Lung (tissue), 12 donors: ENCODE results near the gene PHRF1. TPM values are rescaled to one million over a fixed set of nuclear protein-coding genes. Genes with fewer than 3 reads are reported as not detected.

Source experiments
- ATAC-seq: fragments of 200-7000 bp; cut with Tn5 transposase; one replicate; pipeline ENCODE4 v1.9.1; 2020; ENCODE audit warnings: moderate number of reproducible peaks; ENCODE audit not compliant: insufficient read depth, low FRiP score
- DNase-seq, 3 donors: peaks; one replicate each; pipeline ENCODE4 v3.0.0-alpha.2; 2013 to 2017
- H3K27ac ChIP-seq, 2 donors: one replicate each; pipeline ENCODE4 v1.5.1; 2013; ENCODE audit warnings: mild to moderate bottlenecking in 2 of 2, moderate library complexity in 2 of 2, control low read depth in 1 of 2, inconsistent platforms in 1 of 2, low read depth in 1 of 2, low read length in 1 of 2
- H3K27me3 ChIP-seq, 3 donors: one replicate each; pipeline ENCODE4 v1.5.1; 2013; ENCODE audit warnings: low read length in 2 of 3; ENCODE audit not compliant: control insufficient read depth in 3 of 3, insufficient read depth in 3 of 3
- H3K36me3 ChIP-seq, 4 donors: one replicate each; pipeline ENCODE4 v1.5.1; 2013; ENCODE audit warnings: low read length in 4 of 4, mild to moderate bottlenecking in 1 of 4, moderate library complexity in 1 of 4; ENCODE audit not compliant: control insufficient read depth in 4 of 4, insufficient read depth in 4 of 4
- H3K4me1 ChIP-seq, 5 donors: one replicate each; pipeline ENCODE4 v1.5.1; 2013; ENCODE audit warnings: low read length in 5 of 5, mild to moderate bottlenecking in 2 of 5, moderate library complexity in 1 of 5; ENCODE audit not compliant: control insufficient read depth in 5 of 5, insufficient read depth in 5 of 5
- H3K4me3 ChIP-seq: one replicate; pipeline ENCODE4 v1.5.1; 2013; ENCODE audit warnings: mild to moderate bottlenecking, control low read depth, moderate library complexity
- H3K9ac ChIP-seq, 2 donors: one replicate each; pipeline ENCODE4 v1.5.1; 2013; ENCODE audit warnings: low read length in 2 of 2, control low read depth in 1 of 2; ENCODE audit not compliant: insufficient read depth in 1 of 2
- H3K9me3 ChIP-seq, 4 donors: one replicate each; pipeline ENCODE4 v1.5.1; 2013; ENCODE audit warnings: low read length in 3 of 4, mild to moderate bottlenecking in 1 of 4, moderate library complexity in 1 of 4; ENCODE audit not compliant: control insufficient read depth in 4 of 4, insufficient read depth in 3 of 4
- WGBS, 2 donors: extraction: QIAGEN DNeasy Blood & Tissue Kit; methylation state at CpG; one replicate each; pipeline ENCODE4 v1.1.7; 2013; 5-methylcytosine and 5-hydroxymethylcytosine counted together
- polyA plus RNA-seq, 2 donors: library from polyadenylated mRNA; stranded (reverse); fragments of 200-250 nt; gene quantifications; one replicate each; pipeline ENCODE4 v1.2.1, GENCODE V29; 2013
- total RNA-seq, 2 donors: library from RNA; depleted of rRNA in 1 of 2; stranded (reverse); fragments of >200 nt in 1 of 2; gene quantifications; one replicate each; pipeline ENCODE4 v1.2.1, GENCODE V29; 2014 to 2021
- TF ChIP-seq, protein P1 (sequence below): IDR thresholded peaks from 2 replicates; pipeline ENCODE4 v1.5.1; 2012; ENCODE audit warnings: mild to moderate bottlenecking; ENCODE audit errors: control extremely low read depth, extremely low read depth
- donor health status: control.
- donor health status: control.
- donor health status: Bipolar disorder and iron deficiency.
- donor health status: healthy.
- donor health status: DM: yes; HTN: yes; CAD: no.

The PHRF1 gene
- total and polyA plus RNA-seq, 4 donors: 16.3 to 39.3 (median 23.5) TPM

DNA sequence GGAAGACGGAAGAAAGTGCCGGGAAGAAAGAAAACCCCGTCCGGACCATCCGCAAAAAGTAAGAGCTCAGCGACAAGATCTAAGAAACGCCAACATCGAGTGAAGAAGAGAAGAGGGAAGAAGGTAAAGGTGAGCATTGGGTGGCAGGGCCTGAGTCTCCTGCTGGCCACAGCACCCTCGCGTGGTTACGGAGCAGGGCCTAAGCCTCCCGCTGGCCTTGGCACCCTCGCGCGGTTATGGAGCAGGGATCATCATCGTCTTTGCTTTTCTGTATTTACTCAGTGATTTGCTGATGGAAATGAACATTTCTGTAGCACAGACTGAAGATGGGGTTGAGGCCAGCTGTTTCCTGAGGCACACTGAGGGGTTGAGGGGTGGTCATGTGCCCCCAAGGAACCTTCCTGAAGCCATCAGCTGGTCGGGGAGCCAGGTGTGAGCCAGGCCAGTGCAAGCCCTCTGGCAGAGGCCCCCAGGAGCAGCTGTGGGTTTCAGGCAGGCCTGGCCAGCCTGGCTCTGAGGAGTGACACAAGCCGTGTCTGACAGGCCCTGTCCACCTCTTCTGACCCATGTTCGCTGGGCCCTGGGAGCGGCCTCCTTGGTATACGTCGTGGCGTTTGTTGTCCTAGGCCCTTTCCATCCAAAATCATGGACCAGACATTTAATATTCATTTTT is 25.4 kb downstream of the PHRF1 start:
- H3K4me3 ChIP-seq: no peak overlapping the region
- no peaks in the 10 kb centered on the region for H3K9me3 ChIP-seq
- H3K27ac ChIP-seq: no peak overlapping the region
- H3K36me3 ChIP-seq: peaks cover 8 to 75% (median 29%) of the 10 kb centered on the region in 4 donors
- TF ChIP-seq, protein P1, sequence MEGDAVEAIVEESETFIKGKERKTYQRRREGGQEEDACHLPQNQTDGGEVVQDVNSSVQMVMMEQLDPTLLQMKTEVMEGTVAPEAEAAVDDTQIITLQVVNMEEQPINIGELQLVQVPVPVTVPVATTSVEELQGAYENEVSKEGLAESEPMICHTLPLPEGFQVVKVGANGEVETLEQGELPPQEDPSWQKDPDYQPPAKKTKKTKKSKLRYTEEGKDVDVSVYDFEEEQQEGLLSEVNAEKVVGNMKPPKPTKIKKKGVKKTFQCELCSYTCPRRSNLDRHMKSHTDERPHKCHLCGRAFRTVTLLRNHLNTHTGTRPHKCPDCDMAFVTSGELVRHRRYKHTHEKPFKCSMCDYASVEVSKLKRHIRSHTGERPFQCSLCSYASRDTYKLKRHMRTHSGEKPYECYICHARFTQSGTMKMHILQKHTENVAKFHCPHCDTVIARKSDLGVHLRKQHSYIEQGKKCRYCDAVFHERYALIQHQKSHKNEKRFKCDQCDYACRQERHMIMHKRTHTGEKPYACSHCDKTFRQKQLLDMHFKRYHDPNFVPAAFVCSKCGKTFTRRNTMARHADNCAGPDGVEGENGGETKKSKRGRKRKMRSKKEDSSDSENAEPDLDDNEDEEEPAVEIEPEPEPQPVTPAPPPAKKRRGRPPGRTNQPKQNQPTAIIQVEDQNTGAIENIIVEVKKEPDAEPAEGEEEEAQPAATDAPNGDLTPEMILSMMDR: no peak
- no peaks in the 10 kb centered on the region for H3K4me1 ChIP-seq
- no peak for DNase-seq
- ATAC-seq: no peak
- WGBS, 2 donors: 95 to 96% methylated on average over 23 of the region's 23 CpGs
- H3K9ac ChIP-seq: no peak overlapping the region
- no peaks in the 10 kb centered on the region for H3K27me3 ChIP-seq

DNA sequence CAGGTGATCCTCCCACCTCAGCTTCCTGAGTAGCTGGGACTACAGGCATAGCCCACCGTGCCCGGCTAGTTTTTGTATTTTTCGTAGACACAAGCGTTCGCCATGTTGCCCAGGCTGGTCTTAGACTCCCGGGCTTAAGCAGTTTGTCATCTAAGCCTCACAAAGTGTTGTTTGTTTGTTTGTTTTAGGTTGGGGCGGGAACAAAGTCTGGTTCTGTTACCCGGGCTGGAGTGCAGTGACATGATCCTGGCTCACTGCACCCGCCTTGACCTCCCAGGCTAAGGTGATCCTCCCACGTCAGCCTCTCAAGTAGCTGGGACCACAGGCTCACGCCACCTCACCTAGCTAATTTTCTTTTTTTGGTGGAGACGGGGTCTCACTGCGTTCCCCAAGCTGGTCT is 26.9 kb downstream of the PHRF1 start:
- Histone ChIP-seq H3K9me3 (no peaks in the 10 kb centered on the region), H3K4me1 (no peaks in the 10 kb centered on the region), H3K36me3 (peaks cover 15 to 75% (median 34%) of the 10 kb centered on the region in 4 donors), H3K9ac (no peak overlapping the region), H3K27ac (no peak overlapping the region), H3K4me3 (no peak overlapping the region), H3K27me3 (no peaks in the 10 kb centered on the region)
- DNase-seq (no peak), ATAC-seq (no peak)
- TF ChIP-seq, protein P1: no peak
- 91 to 93% methylated on average over 13 of the region's 13 CpGs for WGBS, 2 donors

DNA sequence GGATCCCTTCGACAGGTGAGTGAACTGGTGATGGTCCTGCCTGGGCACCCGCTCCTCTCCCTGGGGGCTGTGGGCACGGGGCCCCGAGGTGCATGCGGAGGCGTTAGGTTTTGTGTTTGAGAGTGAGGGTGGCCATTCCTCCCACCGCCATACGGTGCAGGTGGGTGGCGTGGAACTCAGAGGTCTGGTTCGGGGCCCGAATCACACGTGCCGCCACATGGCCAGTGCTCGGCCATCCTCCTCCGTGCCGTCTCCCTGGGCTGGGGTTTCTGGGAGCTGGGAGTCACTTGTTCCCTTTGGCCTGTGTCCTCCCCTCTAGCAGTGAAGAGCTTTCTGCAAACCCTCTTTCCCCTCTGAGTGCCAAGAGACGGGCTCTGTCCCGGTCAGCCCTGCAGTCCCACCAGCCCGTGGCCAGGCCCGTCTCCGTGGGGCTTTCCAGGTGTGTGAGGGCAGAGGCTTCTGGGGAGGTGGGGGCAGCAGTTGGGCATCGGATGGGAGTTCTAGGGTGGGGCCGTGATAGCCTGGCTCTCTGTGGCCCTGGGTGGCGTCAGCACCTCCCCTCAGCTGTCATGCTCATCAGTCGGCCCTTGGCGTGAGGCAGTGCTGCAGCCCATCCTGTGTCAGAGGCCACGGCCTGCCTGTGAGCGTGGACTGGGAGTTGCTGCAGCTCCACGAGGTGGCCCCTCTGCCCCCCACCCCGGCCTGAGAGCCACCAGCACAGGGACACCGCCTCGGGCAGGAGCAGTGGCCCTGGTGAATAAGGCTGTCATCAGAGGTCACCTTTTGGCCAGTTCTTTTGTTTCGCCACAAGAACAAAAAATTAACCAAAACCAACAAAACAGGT is 29.2 kb downstream of the PHRF1 start:
- TF ChIP-seq, protein P1: no peak
- no peaks in the 10 kb centered on the region for H3K27me3 ChIP-seq
- peaks cover 16 to 85% (median 36%) of the 10 kb centered on the region in 4 donors for H3K36me3 ChIP-seq
- 94 to 95% methylated on average over 33 of the region's 33 CpGs for WGBS, 2 donors
- ATAC-seq (no peak), DNase-seq (no peak)
- H3K27ac ChIP-seq: no peak overlapping the region
- no peak overlapping the region for H3K9ac ChIP-seq
- no peaks in the 10 kb centered on the region for H3K4me1 ChIP-seq
- no peak overlapping the region for H3K4me3 ChIP-seq
- no peaks in the 10 kb centered on the region for H3K9me3 ChIP-seq
